ENCODE data around the gene PERP.
"Not testable (repeated sequence)": the region's sequence is repeated elsewhere in the genome, so short reads cannot be mapped to it uniquely, and the experiment has no call there.

PERP gene

GRCh38 chr6:138107078-138107751, at the start of gene PERP:
TSS of gene PERP (minus strand) at chr6:138107419. CDS start at chr6:138107340, 79 bp downstream.
- H3K27me3 ChIP-seq (ENCODE audit: control insufficient read depth in 1 of 2, insufficient read depth in 2 of 2, low read length in 2 of 2) = peaks cover 7 to 9% of the 10 kb centered on the region in 2 donors
- peak within 1 kb of the TSS; percentile 79 to 88 for H3K4me3 ChIP-seq (ENCODE audit: low read depth in 1 of 2, low read length in 2 of 2)
- H3K9me3 ChIP-seq (ENCODE audit: control insufficient read depth in 1 of 2, low read length in 2 of 2) = no peaks in the 10 kb centered on the region
- H3K36me3 ChIP-seq (ENCODE audit: control insufficient read depth in 1 of 2, insufficient read depth in 2 of 2, low read length in 2 of 2) = no peaks in the 10 kb centered on the region
- peaks cover 17 to 32% of the 10 kb centered on the region in 2 donors for H3K4me1 ChIP-seq (ENCODE audit: control insufficient read depth in 1 of 2, insufficient read depth in 2 of 2, low read length in 2 of 2)
- peak within 1 kb of the TSS; percentile 85 to 86 for H3K9ac ChIP-seq (ENCODE audit: low read depth in 1 of 2, low read length in 2 of 2)
- H3K27ac ChIP-seq (ENCODE audit: low read depth, low read length) = peak within 1 kb of the TSS; percentile 96

GRCh38 chr6:138155443-138155842, 48.2 kb upstream of the PERP start:
- Histone ChIP-seq H3K4me3 (ENCODE audit: low read depth in 1 of 2, low read length in 2 of 2) (no peak overlapping the region), H3K9me3 (ENCODE audit: control insufficient read depth in 1 of 2, low read length in 2 of 2) (peaks cover 0 to 7% of the 10 kb centered on the region in 2 donors), H3K36me3 (ENCODE audit: control insufficient read depth in 1 of 2, insufficient read depth in 2 of 2, low read length in 2 of 2) (no peaks in the 10 kb centered on the region), H3K9ac (ENCODE audit: low read depth in 1 of 2, low read length in 2 of 2) (no peak overlapping the region), H3K4me1 (ENCODE audit: control insufficient read depth in 1 of 2, insufficient read depth in 2 of 2, low read length in 2 of 2) (no peaks in the 10 kb centered on the region), H3K27ac (ENCODE audit: low read depth, low read length) (no peak overlapping the region), H3K27me3 (ENCODE audit: control insufficient read depth in 1 of 2, insufficient read depth in 2 of 2, low read length in 2 of 2) (no peaks in the 10 kb centered on the region)

GRCh38 chr6:138146544-138146943, 39.3 kb upstream of the PERP start:
- no peaks in the 10 kb centered on the region for H3K4me1 ChIP-seq (ENCODE audit: control insufficient read depth in 1 of 2, insufficient read depth in 2 of 2, low read length in 2 of 2)
- H3K4me3 ChIP-seq (ENCODE audit: low read depth in 1 of 2, low read length in 2 of 2) = no peak overlapping the region
- no peaks in the 10 kb centered on the region for H3K36me3 ChIP-seq (ENCODE audit: control insufficient read depth in 1 of 2, insufficient read depth in 2 of 2, low read length in 2 of 2)
- H3K27ac ChIP-seq (ENCODE audit: low read depth, low read length) = no peak overlapping the region
- no peak overlapping the region for H3K9ac ChIP-seq (ENCODE audit: low read depth in 1 of 2, low read length in 2 of 2)
- H3K9me3 ChIP-seq (ENCODE audit: control insufficient read depth in 1 of 2, low read length in 2 of 2) = no peaks in the 10 kb centered on the region
- H3K27me3 ChIP-seq (ENCODE audit: control insufficient read depth in 1 of 2, insufficient read depth in 2 of 2, low read length in 2 of 2) = no peaks in the 10 kb centered on the region

- Histone ChIP-seq H3K4me1 (ENCODE audit: control insufficient read depth in 1 of 2, insufficient read depth in 2 of 2, low read length in 2 of 2) (no peaks in the 10 kb centered on the region), H3K27ac (ENCODE audit: low read depth, low read length) (no peak overlapping the region), H3K4me3 (ENCODE audit: low read depth in 1 of 2, low read length in 2 of 2) (no peak overlapping the region), H3K9me3 (ENCODE audit: control insufficient read depth in 1 of 2, low read length in 2 of 2) (no peaks in the 10 kb centered on the region), H3K36me3 (ENCODE audit: control insufficient read depth in 1 of 2, insufficient read depth in 2 of 2, low read length in 2 of 2) (no peaks in the 10 kb centered on the region), H3K27me3 (ENCODE audit: control insufficient read depth in 1 of 2, insufficient read depth in 2 of 2, low read length in 2 of 2) (no peaks in the 10 kb centered on the region), H3K9ac (ENCODE audit: low read depth in 1 of 2, low read length in 2 of 2) (no peak overlapping the region)
Measured at GRCh38 chr6:138145402-138145801, 38.2 kb upstream of the PERP start.

DNA sequence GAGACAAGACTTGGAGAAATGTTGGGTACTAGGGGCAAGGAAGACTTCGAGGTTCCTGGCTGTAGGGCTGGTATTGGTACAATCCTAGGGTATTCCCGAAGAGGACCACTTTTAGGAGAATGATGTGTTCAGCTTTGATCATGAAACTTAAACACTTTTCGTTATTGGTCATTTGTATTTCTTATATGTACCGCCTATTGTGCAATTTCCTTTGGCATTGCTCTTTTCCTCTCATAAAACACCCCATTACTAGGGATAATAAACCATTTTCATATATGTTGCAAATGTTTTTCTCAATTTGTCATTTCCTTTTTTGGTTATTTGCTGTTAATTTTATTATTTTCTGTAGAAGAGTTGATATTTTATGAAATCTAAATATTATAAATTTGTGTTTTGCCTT, 35.6 kb upstream of the PERP start:
- H3K9me3 ChIP-seq (ENCODE audit: control insufficient read depth in 1 of 2, low read length in 2 of 2) = no peaks in the 10 kb centered on the region
- H3K9ac ChIP-seq (ENCODE audit: low read depth in 1 of 2, low read length in 2 of 2) = no peak overlapping the region
- H3K4me3 ChIP-seq (ENCODE audit: low read depth in 1 of 2, low read length in 2 of 2) = no peak overlapping the region
- no peak overlapping the region for H3K27ac ChIP-seq (ENCODE audit: low read depth, low read length)
- no peaks in the 10 kb centered on the region for H3K4me1 ChIP-seq (ENCODE audit: control insufficient read depth in 1 of 2, insufficient read depth in 2 of 2, low read length in 2 of 2)
- no peaks in the 10 kb centered on the region for H3K36me3 ChIP-seq (ENCODE audit: control insufficient read depth in 1 of 2, insufficient read depth in 2 of 2, low read length in 2 of 2)
- no peaks in the 10 kb centered on the region for H3K27me3 ChIP-seq (ENCODE audit: control insufficient read depth in 1 of 2, insufficient read depth in 2 of 2, low read length in 2 of 2)

DNA sequence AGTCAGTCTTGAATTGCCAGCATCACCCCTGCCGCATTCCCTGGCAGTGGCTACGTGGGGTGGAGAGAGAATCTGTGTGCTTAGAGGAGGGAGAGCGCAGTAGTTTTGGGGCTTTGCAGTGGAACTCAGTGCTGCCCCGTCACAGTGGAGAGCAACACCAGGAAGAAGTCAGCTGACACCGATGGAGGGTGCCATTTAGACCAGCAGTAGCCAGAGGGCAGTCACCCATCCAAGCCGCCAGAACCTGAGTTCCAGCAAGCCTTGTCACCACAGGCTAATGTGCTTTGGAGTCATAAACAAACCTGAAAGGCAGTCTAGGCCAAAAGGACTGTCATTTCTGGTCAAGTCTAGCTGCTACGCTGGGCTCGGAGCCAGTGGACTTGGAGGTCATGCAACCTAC, 22.0 kb upstream of the PERP start:
- no peaks in the 10 kb centered on the region for H3K9me3 ChIP-seq (ENCODE audit: control insufficient read depth in 1 of 2, low read length in 2 of 2)
- H3K9ac ChIP-seq (ENCODE audit: low read depth in 1 of 2, low read length in 2 of 2) = no peak overlapping the region
- no peaks in the 10 kb centered on the region for H3K4me1 ChIP-seq (ENCODE audit: control insufficient read depth in 1 of 2, insufficient read depth in 2 of 2, low read length in 2 of 2)
- H3K27ac ChIP-seq (ENCODE audit: low read depth, low read length) = no peak overlapping the region
- no peaks in the 10 kb centered on the region for H3K27me3 ChIP-seq (ENCODE audit: control insufficient read depth in 1 of 2, insufficient read depth in 2 of 2, low read length in 2 of 2)
- H3K36me3 ChIP-seq (ENCODE audit: control insufficient read depth in 1 of 2, insufficient read depth in 2 of 2, low read length in 2 of 2) = no peaks in the 10 kb centered on the region
- H3K4me3 ChIP-seq (ENCODE audit: low read depth in 1 of 2, low read length in 2 of 2) = no peak overlapping the region

GRCh38 chr6:138128096-138128495, 20.9 kb upstream of the PERP start:
- Histone ChIP-seq H3K27me3 (ENCODE audit: control insufficient read depth in 1 of 2, insufficient read depth in 2 of 2, low read length in 2 of 2) (no peaks in the 10 kb centered on the region), H3K27ac (ENCODE audit: low read depth, low read length) (no peak overlapping the region), H3K4me1 (ENCODE audit: control insufficient read depth in 1 of 2, insufficient read depth in 2 of 2, low read length in 2 of 2) (no peaks in the 10 kb centered on the region)

GRCh38 chr6:138124096-138124495, 16.9 kb upstream of the PERP start:
- Histone ChIP-seq H3K4me1 (ENCODE audit: control insufficient read depth in 1 of 2, insufficient read depth in 2 of 2, low read length in 2 of 2) (no peaks in the 10 kb centered on the region), H3K36me3 (ENCODE audit: control insufficient read depth in 1 of 2, insufficient read depth in 2 of 2, low read length in 2 of 2) (no peaks in the 10 kb centered on the region), H3K9ac (ENCODE audit: low read depth in 1 of 2, low read length in 2 of 2) (no peak overlapping the region), H3K27me3 (ENCODE audit: control insufficient read depth in 1 of 2, insufficient read depth in 2 of 2, low read length in 2 of 2) (no peaks in the 10 kb centered on the region), H3K4me3 (ENCODE audit: low read depth in 1 of 2, low read length in 2 of 2) (no peak overlapping the region), H3K27ac (ENCODE audit: low read depth, low read length) (no peak overlapping the region), H3K9me3 (ENCODE audit: control insufficient read depth in 1 of 2, low read length in 2 of 2) (no peaks in the 10 kb centered on the region)

More at GRCh38 chr6:138128096-138128495, 20.9 kb upstream of the PERP start:
- H3K4me3 ChIP-seq (ENCODE audit: low read depth in 1 of 2, low read length in 2 of 2) = no peak overlapping the region
- H3K9me3 ChIP-seq (ENCODE audit: control insufficient read depth in 1 of 2, low read length in 2 of 2) = no peaks in the 10 kb centered on the region
- H3K9ac ChIP-seq (ENCODE audit: low read depth in 1 of 2, low read length in 2 of 2) = no peak overlapping the region
- H3K36me3 ChIP-seq (ENCODE audit: control insufficient read depth in 1 of 2, insufficient read depth in 2 of 2, low read length in 2 of 2) = no peaks in the 10 kb centered on the region

DNA sequence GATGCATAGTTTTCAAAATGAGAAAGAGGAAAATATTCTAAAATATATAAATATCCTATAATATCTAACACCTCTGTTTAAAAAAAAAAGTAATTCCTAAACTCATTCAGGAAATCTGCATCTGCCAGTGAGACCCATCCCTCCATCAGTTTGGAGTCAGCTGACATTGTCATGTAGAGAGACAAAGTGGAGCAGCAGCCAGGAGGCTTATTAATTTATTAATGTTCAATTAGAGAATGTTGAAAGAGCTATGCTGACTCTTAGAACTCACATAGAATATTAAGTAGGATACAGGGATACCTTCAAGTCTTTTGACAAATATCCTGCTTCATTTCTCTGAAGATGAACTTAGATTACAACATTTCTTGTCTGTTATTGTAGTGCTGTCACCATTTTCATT, 12.8 kb upstream of the PERP start:
- H3K4me3 ChIP-seq (ENCODE audit: low read depth in 1 of 2, low read length in 2 of 2) = no peak overlapping the region
- H3K9me3 ChIP-seq (ENCODE audit: control insufficient read depth in 1 of 2, low read length in 2 of 2) = no peaks in the 10 kb centered on the region
- no peak overlapping the region for H3K27ac ChIP-seq (ENCODE audit: low read depth, low read length)
- no peak overlapping the region for H3K9ac ChIP-seq (ENCODE audit: low read depth in 1 of 2, low read length in 2 of 2)
- H3K27me3 ChIP-seq (ENCODE audit: control insufficient read depth in 1 of 2, insufficient read depth in 2 of 2, low read length in 2 of 2) = no peaks in the 10 kb centered on the region
- H3K4me1 ChIP-seq (ENCODE audit: control insufficient read depth in 1 of 2, insufficient read depth in 2 of 2, low read length in 2 of 2) = no peaks in the 10 kb centered on the region
- H3K36me3 ChIP-seq (ENCODE audit: control insufficient read depth in 1 of 2, insufficient read depth in 2 of 2, low read length in 2 of 2) = no peaks in the 10 kb centered on the region

DNA sequence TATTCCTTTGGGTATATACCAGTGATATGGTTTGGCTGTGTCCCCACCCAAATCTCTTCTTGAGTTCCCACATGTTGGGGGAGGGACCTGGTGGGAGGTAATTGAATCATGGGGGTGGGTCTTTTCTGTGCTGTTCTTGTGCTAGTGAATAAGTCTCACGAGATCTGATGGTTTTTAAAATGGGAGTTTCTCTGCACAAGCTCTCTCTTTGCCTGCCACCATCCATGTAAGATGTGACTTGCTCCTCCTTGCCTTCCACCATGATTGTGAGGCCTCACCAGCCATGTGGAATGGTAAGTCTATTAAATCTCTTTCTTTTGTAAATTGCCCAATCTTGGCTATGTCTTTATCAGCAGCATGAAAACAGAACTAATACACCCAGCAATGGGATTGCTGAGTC, 12.0 kb upstream of the PERP start:
- not testable (repeated sequence) for H3K27me3 ChIP-seq (ENCODE audit: control insufficient read depth in 1 of 2, insufficient read depth in 2 of 2, low read length in 2 of 2); H3K36me3 ChIP-seq (ENCODE audit: control insufficient read depth in 1 of 2, insufficient read depth in 2 of 2, low read length in 2 of 2); H3K9me3 ChIP-seq (ENCODE audit: control insufficient read depth in 1 of 2, low read length in 2 of 2); H3K9ac ChIP-seq (ENCODE audit: low read depth in 1 of 2, low read length in 2 of 2); H3K4me1 ChIP-seq (ENCODE audit: control insufficient read depth in 1 of 2, insufficient read depth in 2 of 2, low read length in 2 of 2); H3K27ac ChIP-seq (ENCODE audit: low read depth, low read length); H3K4me3 ChIP-seq (ENCODE audit: low read depth in 1 of 2, low read length in 2 of 2)

All from duodenal mucosa (tissue), 2 donors.